ENCODE measurements around the gene PSMA2.

- TF ChIP-seq CTCF (IDR thresholded peaks at IDR 0.05) = no peak
- no peak for TF ChIP-seq POLR2A (IDR thresholded peaks at IDR 0.05)
These were observed 22.0 kb upstream of the PSMA2 start for GRCh38 chr7:42953994-42954393.

Measured in esophagus squamous epithelium (tissue), 4 donors.